ENCODE data around the gene CAPN8. TPM values are rescaled to one million over a fixed set of nuclear protein-coding genes. Genes with fewer than 3 reads are reported as not detected.
"Not testable (repeated sequence)": the region's sequence is repeated elsewhere in the genome, so short reads cannot be mapped to it uniquely, and the experiment has no call there.

The CAPN8 gene
- total and polyA plus RNA-seq, 2 donors, result 0.38 to 2.6 TPM

DNA sequence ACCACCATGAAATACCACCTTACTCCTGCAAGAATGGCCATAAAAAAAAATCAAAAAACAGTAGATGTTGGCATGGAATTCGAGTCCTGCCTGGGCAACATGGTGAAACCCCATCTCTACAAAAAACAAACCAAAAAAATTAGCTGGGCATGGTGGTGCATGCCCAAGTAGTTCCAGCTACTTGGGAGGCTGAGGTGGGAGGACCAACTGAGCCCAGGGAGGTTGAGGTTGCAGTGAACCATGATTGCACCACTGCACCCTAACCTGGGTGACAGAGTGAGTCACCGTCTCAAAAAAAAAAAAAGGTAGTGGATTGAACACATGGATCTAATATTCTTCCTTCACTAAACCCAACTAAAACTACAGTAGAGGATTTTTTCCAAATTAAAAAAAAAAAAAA, 146.4 kb downstream of the CAPN8 start:
- Histone ChIP-seq H3K4me1 (ENCODE audit: control insufficient read depth in 2 of 2, insufficient read depth in 2 of 2, low read length in 2 of 2) (peaks cover 0 to 17% of the 10 kb centered on the region in 2 donors), H3K36me3 (ENCODE audit: control insufficient read depth in 2 of 2, insufficient read depth in 2 of 2, low read length in 1 of 2) (no peaks in the 10 kb centered on the region), H3K9me3 (ENCODE audit: control insufficient read depth in 2 of 2, insufficient read depth in 1 of 2, low read length in 1 of 2) (no peaks in the 10 kb centered on the region), H3K27me3 (ENCODE audit: control insufficient read depth in 2 of 2, insufficient read depth in 1 of 2, low read length in 1 of 2) (no peaks in the 10 kb centered on the region), H3K27ac (ENCODE audit: low read depth in 1 of 2, low read length in 1 of 2) (no peak overlapping the region), H3K4me3 (ENCODE audit: low read length in 2 of 2) (no peak overlapping the region)
- DNase-seq (ENCODE audit: low read depth in 6 of 9, low spot score in 9 of 9), result no peak
- WGBS, result 93% methylated on average over 2 of the region's 2 CpGs

GRCh38 chr1:223518553-223518952, 146.9 kb downstream of the CAPN8 start:
- DNase-seq (ENCODE audit: low read depth in 6 of 9, low spot score in 9 of 9); H3K27me3 ChIP-seq (ENCODE audit: control insufficient read depth in 2 of 2, insufficient read depth in 1 of 2, low read length in 1 of 2); H3K4me3 ChIP-seq (ENCODE audit: low read length in 2 of 2); H3K27ac ChIP-seq (ENCODE audit: low read depth in 1 of 2, low read length in 1 of 2); H3K9me3 ChIP-seq (ENCODE audit: control insufficient read depth in 2 of 2, insufficient read depth in 1 of 2, low read length in 1 of 2); H3K36me3 ChIP-seq (ENCODE audit: control insufficient read depth in 2 of 2, insufficient read depth in 2 of 2, low read length in 1 of 2): not testable (repeated sequence)
- H3K4me1 ChIP-seq (ENCODE audit: control insufficient read depth in 2 of 2, insufficient read depth in 2 of 2, low read length in 2 of 2), result peaks cover 0 to 17% of the 10 kb centered on the region in 2 donors
- 76% methylated on average over 1 of the region's 1 CpG for WGBS

GRCh38 chr1:223515926-223516325, 149.6 kb downstream of the CAPN8 start:
- DNase-seq (ENCODE audit: low read depth in 6 of 9, low spot score in 9 of 9), result no peak
- 86% methylated on average over 7 of the region's 7 CpGs for WGBS

DNA sequence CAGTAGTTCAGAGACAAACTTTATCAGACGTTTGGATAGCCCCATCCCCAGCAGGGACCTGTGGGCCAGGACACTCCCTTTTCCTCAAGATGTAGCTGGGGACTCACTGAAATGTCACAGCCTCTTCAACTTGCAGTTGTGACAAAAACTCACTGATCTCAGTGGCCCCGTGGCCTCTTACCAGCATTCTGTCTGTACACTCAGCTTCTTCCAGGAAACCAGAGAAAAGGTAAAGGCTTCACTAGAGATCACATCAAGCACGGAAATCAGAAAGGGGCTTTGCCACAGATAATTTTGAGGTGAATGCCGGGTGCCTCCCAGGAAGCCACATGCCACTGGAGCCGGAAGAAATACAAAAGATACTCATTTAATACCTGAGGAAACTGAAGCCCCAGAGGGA, 150.1 kb downstream of the CAPN8 start:
- H3K36me3 ChIP-seq (ENCODE audit: control insufficient read depth in 2 of 2, insufficient read depth in 2 of 2, low read length in 1 of 2), result no peaks in the 10 kb centered on the region
- no peak overlapping the region for H3K27ac ChIP-seq (ENCODE audit: low read depth in 1 of 2, low read length in 1 of 2)
- H3K9me3 ChIP-seq (ENCODE audit: control insufficient read depth in 2 of 2, insufficient read depth in 1 of 2, low read length in 1 of 2), result no peaks in the 10 kb centered on the region
- H3K4me1 ChIP-seq (ENCODE audit: control insufficient read depth in 2 of 2, insufficient read depth in 2 of 2, low read length in 2 of 2), result peaks cover 0 to 17% of the 10 kb centered on the region in 2 donors
- 57% methylated on average over 5 of the region's 5 CpGs for WGBS
- peak in 5 of 9 donors; percentile 21 to 69 (median 35) for DNase-seq (ENCODE audit: low read depth in 6 of 9, low spot score in 9 of 9)
- no peak overlapping the region for H3K4me3 ChIP-seq (ENCODE audit: low read length in 2 of 2)
- H3K27me3 ChIP-seq (ENCODE audit: control insufficient read depth in 2 of 2, insufficient read depth in 1 of 2, low read length in 1 of 2), result no peaks in the 10 kb centered on the region

More at GRCh38 chr1:223515926-223516325, 149.6 kb downstream of the CAPN8 start:
- H3K9me3 ChIP-seq (ENCODE audit: control insufficient read depth in 2 of 2, insufficient read depth in 1 of 2, low read length in 1 of 2), result no peaks in the 10 kb centered on the region
- H3K27ac ChIP-seq (ENCODE audit: low read depth in 1 of 2, low read length in 1 of 2), result no peak overlapping the region
- H3K27me3 ChIP-seq (ENCODE audit: control insufficient read depth in 2 of 2, insufficient read depth in 1 of 2, low read length in 1 of 2), result no peaks in the 10 kb centered on the region
- peaks cover 0 to 17% of the 10 kb centered on the region in 2 donors for H3K4me1 ChIP-seq (ENCODE audit: control insufficient read depth in 2 of 2, insufficient read depth in 2 of 2, low read length in 2 of 2)
- no peaks in the 10 kb centered on the region for H3K36me3 ChIP-seq (ENCODE audit: control insufficient read depth in 2 of 2, insufficient read depth in 2 of 2, low read length in 1 of 2)
- no peak overlapping the region for H3K4me3 ChIP-seq (ENCODE audit: low read length in 2 of 2)

- Histone ChIP-seq H3K27me3 (ENCODE audit: control insufficient read depth in 2 of 2, insufficient read depth in 1 of 2, low read length in 1 of 2) (no peaks in the 10 kb centered on the region), H3K4me1 (ENCODE audit: control insufficient read depth in 2 of 2, insufficient read depth in 2 of 2, low read length in 2 of 2) (peaks cover 0 to 17% of the 10 kb centered on the region in 2 donors), H3K9me3 (ENCODE audit: control insufficient read depth in 2 of 2, insufficient read depth in 1 of 2, low read length in 1 of 2) (no peaks in the 10 kb centered on the region), H3K4me3 (ENCODE audit: low read length in 2 of 2) (no peak overlapping the region), H3K36me3 (ENCODE audit: control insufficient read depth in 2 of 2, insufficient read depth in 2 of 2, low read length in 1 of 2) (no peaks in the 10 kb centered on the region), H3K27ac (ENCODE audit: low read depth in 1 of 2, low read length in 1 of 2) (no peak overlapping the region)
- peak in 3 of 9 donors; percentile 11 to 45 (median 14) for DNase-seq (ENCODE audit: low read depth in 6 of 9, low spot score in 9 of 9)
- WGBS, result 41% methylated on average over 2 of the region's 2 CpGs
Observed at GRCh38 chr1:223514644-223515043, 150.9 kb downstream of the CAPN8 start.

DNA sequence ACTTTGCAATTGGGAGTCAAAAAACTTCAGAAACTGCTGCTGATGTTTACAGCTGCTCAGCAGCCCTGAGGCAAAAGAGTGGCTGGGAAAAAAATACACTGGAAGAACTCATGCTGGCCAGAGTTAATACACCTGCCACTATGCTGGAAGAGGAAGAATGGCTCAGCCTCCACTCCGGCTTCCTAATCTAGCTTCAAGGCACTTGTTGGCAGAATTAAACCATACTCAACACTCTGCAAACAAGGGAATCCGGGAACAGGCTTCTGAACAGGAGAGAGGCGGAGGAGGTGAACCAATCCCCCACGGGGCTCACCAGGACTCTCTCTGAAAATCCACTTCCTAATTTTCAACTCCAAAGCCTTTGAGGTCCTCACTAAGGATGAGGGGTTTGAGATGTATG, 152.2 kb downstream of the CAPN8 start:
- no peak for DNase-seq (ENCODE audit: low read depth in 6 of 9, low spot score in 9 of 9)
- no peaks in the 10 kb centered on the region for H3K9me3 ChIP-seq (ENCODE audit: control insufficient read depth in 2 of 2, insufficient read depth in 1 of 2, low read length in 1 of 2)
- H3K27me3 ChIP-seq (ENCODE audit: control insufficient read depth in 2 of 2, insufficient read depth in 1 of 2, low read length in 1 of 2), result no peaks in the 10 kb centered on the region
- no peak overlapping the region for H3K27ac ChIP-seq (ENCODE audit: low read depth in 1 of 2, low read length in 1 of 2)
- no peaks in the 10 kb centered on the region for H3K36me3 ChIP-seq (ENCODE audit: control insufficient read depth in 2 of 2, insufficient read depth in 2 of 2, low read length in 1 of 2)
- no peak overlapping the region for H3K4me3 ChIP-seq (ENCODE audit: low read length in 2 of 2)
- WGBS, result 85% methylated on average over 4 of the region's 4 CpGs
- H3K4me1 ChIP-seq (ENCODE audit: control insufficient read depth in 2 of 2, insufficient read depth in 2 of 2, low read length in 2 of 2), result peaks cover 0 to 17% of the 10 kb centered on the region in 2 donors

- H3K9me3 ChIP-seq (ENCODE audit: control insufficient read depth in 2 of 2, insufficient read depth in 1 of 2, low read length in 1 of 2), result no peaks in the 10 kb centered on the region
- peaks cover 0 to 17% of the 10 kb centered on the region in 2 donors for H3K4me1 ChIP-seq (ENCODE audit: control insufficient read depth in 2 of 2, insufficient read depth in 2 of 2, low read length in 2 of 2)
- H3K27ac ChIP-seq (ENCODE audit: low read depth in 1 of 2, low read length in 1 of 2), result no peak overlapping the region
- no peaks in the 10 kb centered on the region for H3K36me3 ChIP-seq (ENCODE audit: control insufficient read depth in 2 of 2, insufficient read depth in 2 of 2, low read length in 1 of 2)
- H3K4me3 ChIP-seq (ENCODE audit: low read length in 2 of 2), result no peak overlapping the region
- DNase-seq (ENCODE audit: low read depth in 6 of 9, low spot score in 9 of 9), result no peak
- 93% methylated on average over 6 of the region's 6 CpGs for WGBS
- no peaks in the 10 kb centered on the region for H3K27me3 ChIP-seq (ENCODE audit: control insufficient read depth in 2 of 2, insufficient read depth in 1 of 2, low read length in 1 of 2)
Observed at GRCh38 chr1:223512057-223512456, 153.4 kb downstream of the CAPN8 start.

DNA sequence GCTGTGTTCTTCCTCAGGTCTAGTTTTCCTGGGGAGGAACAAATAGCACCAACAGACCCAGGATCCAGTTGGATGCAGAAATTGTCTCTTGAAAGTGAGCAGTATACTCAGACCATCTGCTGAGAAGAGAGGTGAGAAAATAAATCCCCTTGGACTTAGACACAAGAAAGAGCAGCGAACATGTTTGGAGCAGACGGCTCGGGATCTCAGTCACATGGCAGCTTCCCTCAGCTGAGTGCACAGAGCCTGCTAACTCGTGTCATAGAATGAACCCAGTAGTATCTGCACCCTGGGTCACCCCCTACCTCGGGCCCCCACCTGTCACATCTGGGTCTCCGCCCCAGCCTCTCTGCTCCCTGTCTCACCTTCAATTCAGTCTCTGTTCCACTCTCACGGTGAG, 156.7 kb downstream of the CAPN8 start:
- H3K4me1 ChIP-seq (ENCODE audit: control insufficient read depth in 2 of 2, insufficient read depth in 2 of 2, low read length in 2 of 2), result no peaks in the 10 kb centered on the region
- no peaks in the 10 kb centered on the region for H3K27me3 ChIP-seq (ENCODE audit: control insufficient read depth in 2 of 2, insufficient read depth in 1 of 2, low read length in 1 of 2)
- no peak overlapping the region for H3K4me3 ChIP-seq (ENCODE audit: low read length in 2 of 2)
- no peak for DNase-seq (ENCODE audit: low read depth in 6 of 9, low spot score in 9 of 9)
- H3K9me3 ChIP-seq (ENCODE audit: control insufficient read depth in 2 of 2, insufficient read depth in 1 of 2, low read length in 1 of 2), result no peaks in the 10 kb centered on the region
- H3K27ac ChIP-seq (ENCODE audit: low read depth in 1 of 2, low read length in 1 of 2), result no peak overlapping the region
- WGBS, result 94% methylated on average over 7 of the region's 7 CpGs
- no peaks in the 10 kb centered on the region for H3K36me3 ChIP-seq (ENCODE audit: control insufficient read depth in 2 of 2, insufficient read depth in 2 of 2, low read length in 1 of 2)

DNA sequence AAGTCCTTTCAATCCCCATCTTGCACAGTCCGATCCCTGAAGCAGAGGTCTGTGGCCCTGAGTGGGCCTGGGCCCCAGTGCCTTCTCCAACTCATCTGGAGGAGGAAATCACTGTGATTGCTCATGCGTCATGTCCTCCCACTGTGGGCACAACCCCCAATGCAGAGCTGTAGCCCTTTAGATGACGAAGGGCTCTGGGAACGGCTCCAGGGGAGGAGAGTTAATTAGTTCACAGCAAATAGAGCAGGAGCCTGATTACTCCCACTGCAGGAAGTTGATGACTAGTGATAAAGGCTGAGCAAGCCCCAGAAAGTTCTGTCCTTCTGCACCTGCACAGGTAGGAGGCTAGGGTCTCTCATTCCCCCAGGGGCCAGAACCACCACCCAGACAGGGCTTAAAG, 160.8 kb downstream of the CAPN8 start:
- no peaks in the 10 kb centered on the region for H3K9me3 ChIP-seq (ENCODE audit: control insufficient read depth in 2 of 2, insufficient read depth in 1 of 2, low read length in 1 of 2)
- WGBS, result 96% methylated on average over 4 of the region's 4 CpGs
- H3K27me3 ChIP-seq (ENCODE audit: control insufficient read depth in 2 of 2, insufficient read depth in 1 of 2, low read length in 1 of 2), result no peaks in the 10 kb centered on the region
- H3K36me3 ChIP-seq (ENCODE audit: control insufficient read depth in 2 of 2, insufficient read depth in 2 of 2, low read length in 1 of 2), result no peaks in the 10 kb centered on the region
- H3K27ac ChIP-seq (ENCODE audit: low read depth in 1 of 2, low read length in 1 of 2), result no peak overlapping the region
- H3K4me1 ChIP-seq (ENCODE audit: control insufficient read depth in 2 of 2, insufficient read depth in 2 of 2, low read length in 2 of 2), result no peaks in the 10 kb centered on the region
- DNase-seq (ENCODE audit: low read depth in 6 of 9, low spot score in 9 of 9), result no peak
- H3K4me3 ChIP-seq (ENCODE audit: low read length in 2 of 2), result no peak overlapping the region

- H3K4me3 ChIP-seq (ENCODE audit: low read length in 2 of 2), result no peak overlapping the region
- no peaks in the 10 kb centered on the region for H3K36me3 ChIP-seq (ENCODE audit: control insufficient read depth in 2 of 2, insufficient read depth in 2 of 2, low read length in 1 of 2)
- no peak for DNase-seq (ENCODE audit: low read depth in 6 of 9, low spot score in 9 of 9)
- no peaks in the 10 kb centered on the region for H3K9me3 ChIP-seq (ENCODE audit: control insufficient read depth in 2 of 2, insufficient read depth in 1 of 2, low read length in 1 of 2)
- no peak overlapping the region for H3K27ac ChIP-seq (ENCODE audit: low read depth in 1 of 2, low read length in 1 of 2)
- no peaks in the 10 kb centered on the region for H3K4me1 ChIP-seq (ENCODE audit: control insufficient read depth in 2 of 2, insufficient read depth in 2 of 2, low read length in 2 of 2)
- no peaks in the 10 kb centered on the region for H3K27me3 ChIP-seq (ENCODE audit: control insufficient read depth in 2 of 2, insufficient read depth in 1 of 2, low read length in 1 of 2)
- WGBS, result 96% methylated on average over 4 of the region's 4 CpGs
Observed at GRCh38 chr1:223503348-223503747, 162.2 kb downstream of the CAPN8 start.
